GM19372 (cell line): ENCODE data around the gene CLASP1.
"Not testable (repeated sequence)": the region's sequence is repeated elsewhere in the genome, so short reads cannot be mapped to it uniquely, and the experiment has no call there.

Experiments
- ATAC-seq: cut with Tn5 transposase; IDR thresholded peaks from one replicate; pipeline ENCODE4 v1.9.1; 2021; ENCODE audit warnings: mild to moderate bottlenecking, low read depth, moderate library complexity; ENCODE audit not compliant: unreplicated experiment

The CLASP1 gene

DNA sequence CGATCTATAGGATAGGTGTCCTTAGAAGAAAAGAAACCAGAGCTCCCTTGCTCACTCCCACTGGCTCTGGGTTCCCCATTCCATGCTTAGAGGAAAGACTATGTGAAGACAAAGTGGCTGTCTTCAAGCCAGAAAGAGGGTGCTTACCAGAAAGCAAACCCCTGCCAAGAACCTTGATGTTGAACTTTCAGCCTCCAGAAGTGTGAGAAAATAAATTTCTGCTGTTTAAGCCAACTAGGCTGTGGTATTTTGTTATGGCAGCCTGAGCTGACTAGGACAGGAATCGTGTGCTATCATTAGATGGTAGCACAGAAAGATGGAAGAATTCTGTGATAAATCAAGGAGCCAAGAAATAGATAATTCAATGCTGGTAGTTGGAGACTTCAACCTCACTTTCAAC, 344.3 kb downstream of the CLASP1 start:
- no peak for ATAC-seq

DNA sequence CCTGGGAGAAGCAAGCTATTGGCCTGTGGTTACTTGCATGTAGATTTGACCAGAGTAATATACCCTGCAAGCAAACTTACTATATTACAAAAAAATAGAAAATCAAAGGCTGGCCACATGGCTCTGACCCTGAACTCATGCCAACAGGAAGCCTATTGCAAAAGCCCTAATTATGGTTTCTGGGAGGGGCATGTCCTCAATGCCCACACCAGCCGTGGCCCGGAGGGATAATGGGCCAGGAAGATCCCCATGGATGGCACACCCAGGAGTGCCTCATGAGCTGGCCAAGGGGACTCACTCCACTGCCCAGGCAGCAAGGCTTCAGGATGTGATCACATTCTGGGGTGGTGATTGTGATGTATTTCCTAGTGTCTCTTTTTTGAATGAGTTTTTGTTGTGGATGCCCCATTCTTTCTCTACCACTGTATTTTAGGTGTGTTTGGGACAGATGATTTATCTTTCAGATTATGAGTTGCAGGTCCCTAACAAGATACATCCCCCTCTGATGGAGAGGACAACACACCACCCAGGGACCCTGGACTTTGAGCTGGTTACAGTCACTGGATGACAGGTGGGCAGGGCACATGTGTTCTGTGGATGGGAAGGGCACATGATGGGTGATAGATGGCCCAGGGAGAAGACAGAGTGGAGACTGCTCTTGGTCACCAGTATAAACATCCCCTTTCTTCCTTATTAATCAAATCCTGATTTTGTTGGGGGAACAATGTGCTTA, 345.6 kb downstream of the CLASP1 start:
- no peak for ATAC-seq

DNA sequence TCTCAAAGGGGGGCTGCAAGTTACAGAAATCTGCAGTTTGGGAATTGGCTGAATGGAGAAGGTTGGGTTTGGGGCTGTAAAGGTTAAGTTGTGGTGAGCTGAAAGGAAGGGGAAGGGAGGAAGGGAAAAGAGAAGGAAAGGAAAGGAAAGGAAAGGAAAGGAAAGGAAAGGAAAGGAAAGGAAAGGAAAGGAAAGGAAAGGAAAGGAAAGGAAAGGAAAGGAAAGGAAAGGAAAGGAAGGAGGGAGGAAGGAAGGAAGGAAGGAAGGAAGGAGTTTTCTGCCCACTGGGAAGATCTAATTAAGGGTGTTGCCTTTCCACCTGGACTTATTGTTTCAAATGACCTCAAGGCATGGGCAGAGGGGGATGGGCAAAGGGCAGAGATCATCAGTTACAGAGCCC, 348.1 kb downstream of the CLASP1 start:
- ATAC-seq, result not testable (repeated sequence)

DNA sequence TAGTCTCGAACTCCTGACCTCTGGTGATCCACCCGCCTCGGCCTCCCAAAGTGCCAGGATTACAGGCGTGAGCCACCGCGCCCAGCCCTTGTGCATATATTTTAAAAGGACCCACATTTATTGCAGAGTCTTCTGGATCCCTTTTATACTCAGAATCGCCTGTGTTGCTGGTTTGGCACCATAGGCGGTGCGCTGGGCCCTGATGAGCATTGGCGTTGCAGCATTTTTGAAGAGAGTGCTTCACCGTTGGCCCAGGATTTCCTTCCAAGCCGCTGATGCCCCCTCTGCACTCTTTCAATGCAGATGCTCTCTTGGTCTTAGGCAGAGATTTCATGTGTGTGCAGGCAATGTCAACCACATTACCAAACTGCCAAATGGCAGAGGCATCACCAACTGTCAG, 350.8 kb downstream of the CLASP1 start:
- no peak for ATAC-seq

DNA sequence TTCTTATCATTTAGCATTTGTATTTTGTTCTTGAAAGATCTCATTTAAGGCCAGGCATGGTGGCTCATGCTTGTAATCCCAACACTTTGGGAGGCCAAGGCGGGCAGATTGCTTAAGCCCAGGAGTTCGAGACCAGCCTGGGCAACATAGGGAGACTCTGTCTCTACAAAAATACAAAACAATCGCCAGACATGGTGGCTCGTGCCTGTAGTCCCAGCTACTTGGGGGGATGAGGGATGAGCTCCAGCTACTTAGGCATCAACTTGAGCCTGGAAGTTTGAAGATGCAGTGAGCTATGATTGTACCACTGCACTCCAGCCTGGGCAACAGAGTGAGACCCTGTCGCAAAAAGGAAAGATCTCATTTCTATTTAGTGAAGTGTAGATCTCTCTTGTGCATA, 351.4 kb downstream of the CLASP1 start:
- not testable (repeated sequence) for ATAC-seq

DNA sequence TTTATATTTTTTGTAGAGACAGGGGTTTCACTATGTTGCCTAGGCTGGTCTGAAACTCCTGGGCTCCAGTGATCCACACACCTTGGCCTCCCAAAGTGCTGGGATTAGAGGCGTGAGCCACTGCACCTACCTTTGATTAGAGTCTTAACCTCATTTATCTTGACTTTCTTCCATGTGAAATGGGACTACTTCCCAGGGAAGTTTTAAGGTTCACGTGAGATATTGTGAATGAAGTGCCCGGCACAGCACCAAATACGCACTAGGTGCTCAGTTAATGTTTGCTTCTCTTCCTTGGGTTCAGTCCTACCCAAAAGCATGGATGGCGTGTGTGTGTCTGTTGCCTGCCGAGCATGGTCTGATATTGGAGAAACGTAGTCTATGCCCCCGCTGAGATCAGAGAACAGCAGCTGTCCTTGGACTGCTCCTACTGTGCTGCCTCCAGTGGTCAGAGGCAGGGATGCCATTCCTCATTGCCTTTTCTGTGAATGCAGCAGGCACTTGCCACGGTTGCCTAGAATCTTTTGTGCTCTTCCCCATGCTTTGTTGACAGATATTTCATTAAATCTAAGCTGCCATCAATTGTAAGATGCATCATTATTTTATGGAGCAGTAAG, 351.9 kb downstream of the CLASP1 start:
- peak; percentile 61 for ATAC-seq

DNA sequence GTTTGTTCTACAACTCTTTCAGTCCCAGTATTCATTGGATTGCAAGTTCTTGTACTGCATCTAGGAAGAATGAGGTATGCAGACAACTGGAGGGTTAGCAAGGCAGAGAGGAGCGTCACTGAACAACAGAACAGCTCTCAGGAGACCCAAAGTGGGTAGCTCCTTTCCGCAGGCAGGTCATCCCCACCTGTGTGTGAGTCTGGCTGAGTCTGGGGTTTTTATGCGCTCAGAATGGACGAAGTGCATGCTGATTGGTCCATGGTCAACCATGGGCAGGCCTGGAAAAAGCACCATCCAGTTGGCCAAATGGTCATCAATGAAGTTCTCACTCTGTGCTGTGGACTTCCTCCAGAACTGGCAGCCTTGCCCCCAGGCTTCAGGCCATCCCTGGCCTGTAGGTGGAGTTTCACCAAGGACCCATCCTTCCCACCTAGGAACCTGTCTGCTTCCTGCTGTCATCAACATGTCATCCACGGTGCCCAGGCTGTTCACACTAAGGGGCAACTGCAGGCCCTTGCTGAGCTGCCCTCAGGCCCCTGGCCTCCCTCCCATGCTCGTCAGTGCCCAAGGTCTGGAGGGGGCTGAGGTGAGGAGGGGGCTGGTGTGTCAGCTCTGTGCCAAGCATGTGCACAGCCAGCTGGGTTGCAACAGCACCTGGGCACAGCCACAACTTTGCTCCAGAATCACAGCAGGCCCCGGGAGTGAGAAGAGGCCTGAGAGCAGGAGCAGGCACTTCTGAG, 353.2 kb downstream of the CLASP1 start:
- no peak for ATAC-seq

DNA sequence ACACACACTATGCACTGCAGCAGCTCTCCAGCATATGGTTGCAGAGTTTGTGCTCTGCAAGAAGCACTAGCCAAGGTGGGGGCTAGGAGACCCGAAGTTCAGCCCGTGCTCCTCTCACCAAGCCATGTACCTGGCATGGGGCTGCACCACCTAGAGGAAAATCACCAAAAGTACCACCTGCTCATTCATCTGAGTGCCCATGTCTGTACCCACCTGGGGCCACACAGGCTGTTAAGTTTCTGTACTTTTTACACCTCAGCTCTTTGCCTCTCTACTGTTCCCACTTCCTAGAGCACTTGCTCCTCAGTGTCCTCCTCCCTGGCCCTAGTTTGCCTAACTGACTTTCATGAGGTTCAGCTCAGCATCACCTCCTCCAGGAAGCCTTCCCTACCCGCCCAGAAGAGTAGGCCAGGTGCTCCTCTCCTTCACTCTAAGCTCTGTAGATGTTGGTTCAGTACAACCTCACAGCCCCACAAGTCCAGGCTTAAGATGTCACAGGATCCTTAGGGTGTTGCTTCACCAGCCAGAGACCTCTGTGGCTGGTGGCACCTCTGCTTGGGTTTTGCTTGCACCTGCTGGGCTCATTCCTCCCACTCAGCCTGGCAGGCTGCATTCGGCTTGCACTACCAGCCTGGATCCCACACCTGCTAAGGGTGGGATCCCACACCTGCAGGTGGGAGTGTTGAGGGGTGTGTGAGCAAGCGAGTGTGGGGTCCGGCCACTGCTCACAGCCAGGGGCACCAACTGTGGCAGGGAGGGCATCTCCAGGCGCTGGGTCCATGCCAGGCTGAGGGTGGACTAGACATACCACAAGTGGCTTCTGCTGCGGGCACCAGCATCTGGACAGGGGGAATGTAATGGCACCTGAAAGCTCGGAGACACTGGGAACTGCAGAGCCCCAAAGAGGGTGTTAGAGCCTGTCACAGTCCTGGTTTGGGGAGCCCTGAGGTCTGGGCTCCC, 354.1 kb downstream of the CLASP1 start:
- no peak for ATAC-seq

DNA sequence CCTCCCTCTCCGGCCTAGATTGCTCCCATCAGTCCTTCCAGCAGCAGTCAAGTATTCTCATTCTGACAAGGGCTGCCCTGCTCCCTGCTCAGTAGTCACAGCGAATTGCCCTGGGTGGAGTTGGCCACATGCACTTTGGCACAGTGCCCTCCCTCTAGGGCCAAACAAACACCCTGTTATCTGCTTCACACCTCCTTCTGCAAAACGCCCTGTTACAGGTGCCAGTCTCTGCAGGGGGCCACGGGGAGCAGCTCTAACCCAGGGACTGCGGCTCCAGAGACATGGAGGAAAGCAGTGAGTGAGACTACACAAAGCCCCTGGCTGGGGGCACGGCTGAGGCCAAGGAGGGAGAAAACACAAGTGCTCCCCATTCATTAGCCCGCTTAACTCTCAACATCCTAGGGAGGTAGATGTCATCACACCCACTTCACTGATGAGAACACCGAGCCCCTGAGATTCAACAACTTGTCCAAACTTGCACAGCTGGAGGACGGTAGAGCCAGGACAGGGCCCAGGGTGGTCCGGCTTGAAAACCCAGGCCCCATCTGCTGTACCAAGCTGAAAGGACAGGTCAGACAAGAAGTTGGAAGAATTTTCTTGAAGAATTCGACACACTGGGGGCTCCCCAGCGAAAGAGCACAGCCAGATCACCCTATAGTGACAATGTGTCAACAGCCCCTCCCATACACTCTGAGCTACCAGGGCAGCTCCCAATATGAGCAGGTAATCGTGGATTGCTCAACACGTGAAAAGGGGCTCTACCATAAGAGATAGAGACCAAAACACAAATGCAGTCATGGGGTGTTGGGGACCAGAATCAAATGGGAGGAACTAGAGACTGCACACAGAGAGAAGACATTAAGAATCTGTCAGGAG, 355.6 kb downstream of the CLASP1 start:
- ATAC-seq, result no peak

DNA sequence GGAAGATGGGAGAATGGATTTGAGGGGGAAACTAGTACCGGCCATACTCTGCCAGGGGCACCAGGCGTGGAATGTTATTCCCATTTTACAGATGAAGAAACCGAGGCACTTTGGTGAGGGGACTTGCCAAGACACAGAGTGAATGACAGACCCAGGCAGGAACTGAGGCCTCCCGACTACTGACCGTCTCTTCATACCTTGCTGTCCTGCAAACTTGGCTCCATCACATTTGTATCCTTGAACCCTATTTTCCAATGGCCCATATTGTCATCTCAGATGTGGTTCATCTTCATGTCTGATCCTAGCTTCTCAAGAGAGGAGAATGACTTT, 358.0 kb downstream of the CLASP1 start:
- ATAC-seq, result no peak

DNA sequence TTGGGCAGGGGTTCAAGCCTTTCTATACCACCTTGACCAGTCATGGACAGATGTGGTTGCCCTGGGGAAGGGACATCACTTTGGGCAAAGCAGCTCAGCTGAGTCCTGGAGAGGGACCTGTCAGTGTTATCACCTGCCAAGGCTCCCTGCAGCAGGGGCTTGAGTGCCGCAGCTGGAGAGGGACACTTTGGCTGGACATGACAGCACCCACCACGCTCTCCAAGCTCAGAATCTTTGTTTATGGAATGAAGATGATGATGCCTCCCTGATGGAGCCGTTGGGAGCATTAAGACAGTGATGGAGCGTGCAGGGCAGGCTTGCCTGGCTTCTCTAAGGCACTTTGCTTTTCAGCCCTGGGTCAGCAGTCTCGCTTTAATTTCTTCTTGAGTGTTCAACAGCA, 360.0 kb downstream of the CLASP1 start:
- ATAC-seq, result no peak

DNA sequence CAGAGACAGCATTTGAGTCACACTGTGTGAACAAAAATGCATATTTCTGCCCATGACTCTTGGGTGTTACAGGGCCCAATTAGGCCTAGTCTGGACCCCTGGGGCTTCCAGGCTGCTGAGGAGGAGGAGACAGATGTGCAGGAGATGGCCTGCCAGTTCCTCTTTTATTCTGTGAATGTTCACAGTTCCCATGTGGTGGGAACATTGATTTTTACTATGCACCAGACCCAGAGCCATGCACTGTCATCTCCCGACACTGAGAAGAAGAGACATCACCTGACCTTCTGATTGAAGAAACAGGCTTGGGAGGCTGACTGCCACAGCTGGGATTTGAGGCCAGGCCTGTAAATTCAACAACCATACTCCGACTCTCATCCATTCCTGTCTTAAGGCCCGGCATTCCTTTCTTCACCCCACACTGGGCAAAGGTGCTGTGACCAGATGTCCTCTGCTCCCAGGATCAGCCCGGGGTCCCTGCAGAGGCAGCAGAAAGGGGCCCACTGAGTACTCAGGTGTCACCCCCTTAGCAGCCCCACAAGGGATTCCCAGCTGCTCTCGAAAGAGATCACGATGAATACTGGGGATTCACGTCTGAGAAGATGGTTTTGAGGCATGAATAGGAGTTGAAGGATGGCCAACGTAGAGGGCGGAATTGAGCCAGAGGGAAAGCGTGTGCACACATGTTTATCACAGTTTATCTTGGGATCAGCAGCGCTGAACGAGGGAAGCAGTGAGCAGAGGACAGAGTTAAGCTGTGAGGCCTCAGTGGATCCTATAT, 360.6 kb downstream of the CLASP1 start:
- no peak for ATAC-seq

DNA sequence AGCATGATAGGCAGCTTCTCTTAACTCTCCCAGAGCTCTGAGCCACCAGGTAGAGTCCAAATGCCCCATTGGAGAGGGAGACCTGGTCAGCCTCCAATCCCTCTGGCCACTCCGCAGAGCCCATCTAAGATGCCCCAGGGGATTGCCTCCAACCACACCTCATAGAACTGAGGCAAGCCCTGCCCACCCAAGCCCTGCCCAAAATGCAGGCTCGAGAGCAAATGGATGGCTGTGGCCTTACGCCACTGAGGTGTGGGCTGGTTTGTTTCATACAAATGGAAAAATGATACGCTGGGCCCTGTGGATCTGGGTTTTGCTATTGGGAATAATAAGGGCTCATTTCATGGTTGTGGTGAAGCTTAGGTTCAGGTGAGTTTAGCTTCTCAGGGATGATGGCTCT, 361.3 kb downstream of the CLASP1 start:
- no peak for ATAC-seq
